ENCODE measurements around the gene ZNF397. TPM values are rescaled to one million over a fixed set of nuclear protein-coding genes. Genes with fewer than 3 reads are reported as not detected.

The ZNF397 gene
- total and polyA plus RNA-seq, 9 of the 15 experiments (the other 6 are each of a cell fraction or from before 2014, with no cell fraction given) = 6.4 to 24.2 (median 19.3) TPM

GRCh38 chr18:35231052-35231451 lies 9.8 kb upstream of the ZNF397 start (continued):
- TF ChIP-seq, protein P1, sequence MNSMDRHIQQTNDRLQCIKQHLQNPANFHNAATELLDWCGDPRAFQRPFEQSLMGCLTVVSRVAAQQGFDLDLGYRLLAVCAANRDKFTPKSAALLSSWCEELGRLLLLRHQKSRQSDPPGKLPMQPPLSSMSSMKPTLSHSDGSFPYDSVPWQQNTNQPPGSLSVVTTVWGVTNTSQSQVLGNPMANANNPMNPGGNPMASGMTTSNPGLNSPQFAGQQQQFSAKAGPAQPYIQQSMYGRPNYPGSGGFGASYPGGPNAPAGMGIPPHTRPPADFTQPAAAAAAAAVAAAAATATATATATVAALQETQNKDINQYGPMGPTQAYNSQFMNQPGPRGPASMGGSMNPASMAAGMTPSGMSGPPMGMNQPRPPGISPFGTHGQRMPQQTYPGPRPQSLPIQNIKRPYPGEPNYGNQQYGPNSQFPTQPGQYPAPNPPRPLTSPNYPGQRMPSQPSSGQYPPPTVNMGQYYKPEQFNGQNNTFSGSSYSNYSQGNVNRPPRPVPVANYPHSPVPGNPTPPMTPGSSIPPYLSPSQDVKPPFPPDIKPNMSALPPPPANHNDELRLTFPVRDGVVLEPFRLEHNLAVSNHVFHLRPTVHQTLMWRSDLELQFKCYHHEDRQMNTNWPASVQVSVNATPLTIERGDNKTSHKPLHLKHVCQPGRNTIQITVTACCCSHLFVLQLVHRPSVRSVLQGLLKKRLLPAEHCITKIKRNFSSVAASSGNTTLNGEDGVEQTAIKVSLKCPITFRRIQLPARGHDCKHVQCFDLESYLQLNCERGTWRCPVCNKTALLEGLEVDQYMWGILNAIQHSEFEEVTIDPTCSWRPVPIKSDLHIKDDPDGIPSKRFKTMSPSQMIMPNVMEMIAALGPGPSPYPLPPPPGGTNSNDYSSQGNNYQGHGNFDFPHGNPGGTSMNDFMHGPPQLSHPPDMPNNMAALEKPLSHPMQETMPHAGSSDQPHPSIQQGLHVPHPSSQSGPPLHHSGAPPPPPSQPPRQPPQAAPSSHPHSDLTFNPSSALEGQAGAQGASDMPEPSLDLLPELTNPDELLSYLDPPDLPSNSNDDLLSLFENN (IDR thresholded peaks at IDR 0.05; ENCODE audit: low read depth in 2 of 2, low read length in 2 of 2) = no peak
- TF ChIP-seq, protein P2, sequence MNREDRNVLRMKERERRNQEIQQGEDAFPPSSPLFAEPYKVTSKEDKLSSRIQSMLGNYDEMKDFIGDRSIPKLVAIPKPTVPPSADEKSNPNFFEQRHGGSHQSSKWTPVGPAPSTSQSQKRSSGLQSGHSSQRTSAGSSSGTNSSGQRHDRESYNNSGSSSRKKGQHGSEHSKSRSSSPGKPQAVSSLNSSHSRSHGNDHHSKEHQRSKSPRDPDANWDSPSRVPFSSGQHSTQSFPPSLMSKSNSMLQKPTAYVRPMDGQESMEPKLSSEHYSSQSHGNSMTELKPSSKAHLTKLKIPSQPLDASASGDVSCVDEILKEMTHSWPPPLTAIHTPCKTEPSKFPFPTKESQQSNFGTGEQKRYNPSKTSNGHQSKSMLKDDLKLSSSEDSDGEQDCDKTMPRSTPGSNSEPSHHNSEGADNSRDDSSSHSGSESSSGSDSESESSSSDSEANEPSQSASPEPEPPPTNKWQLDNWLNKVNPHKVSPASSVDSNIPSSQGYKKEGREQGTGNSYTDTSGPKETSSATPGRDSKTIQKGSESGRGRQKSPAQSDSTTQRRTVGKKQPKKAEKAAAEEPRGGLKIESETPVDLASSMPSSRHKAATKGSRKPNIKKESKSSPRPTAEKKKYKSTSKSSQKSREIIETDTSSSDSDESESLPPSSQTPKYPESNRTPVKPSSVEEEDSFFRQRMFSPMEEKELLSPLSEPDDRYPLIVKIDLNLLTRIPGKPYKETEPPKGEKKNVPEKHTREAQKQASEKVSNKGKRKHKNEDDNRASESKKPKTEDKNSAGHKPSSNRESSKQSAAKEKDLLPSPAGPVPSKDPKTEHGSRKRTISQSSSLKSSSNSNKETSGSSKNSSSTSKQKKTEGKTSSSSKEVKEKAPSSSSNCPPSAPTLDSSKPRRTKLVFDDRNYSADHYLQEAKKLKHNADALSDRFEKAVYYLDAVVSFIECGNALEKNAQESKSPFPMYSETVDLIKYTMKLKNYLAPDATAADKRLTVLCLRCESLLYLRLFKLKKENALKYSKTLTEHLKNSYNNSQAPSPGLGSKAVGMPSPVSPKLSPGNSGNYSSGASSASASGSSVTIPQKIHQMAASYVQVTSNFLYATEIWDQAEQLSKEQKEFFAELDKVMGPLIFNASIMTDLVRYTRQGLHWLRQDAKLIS (CRISPR knock-in tag; IDR thresholded peaks at IDR 0.05) = no peak
- TF ChIP-seq MBD2 (IDR thresholded peaks at IDR 0.05; ENCODE audit: borderline replicate concordance, low read depth) = no peak
- no peak for TF ChIP-seq TCFL5 (CRISPR knock-in tag; conservative IDR thresholded peaks at IDR 0.05)
- TF ChIP-seq MTA1 (IDR thresholded peaks at IDR 0.05; ENCODE audit: borderline replicate concordance) = no peak
- TF ChIP-seq, protein P3, sequence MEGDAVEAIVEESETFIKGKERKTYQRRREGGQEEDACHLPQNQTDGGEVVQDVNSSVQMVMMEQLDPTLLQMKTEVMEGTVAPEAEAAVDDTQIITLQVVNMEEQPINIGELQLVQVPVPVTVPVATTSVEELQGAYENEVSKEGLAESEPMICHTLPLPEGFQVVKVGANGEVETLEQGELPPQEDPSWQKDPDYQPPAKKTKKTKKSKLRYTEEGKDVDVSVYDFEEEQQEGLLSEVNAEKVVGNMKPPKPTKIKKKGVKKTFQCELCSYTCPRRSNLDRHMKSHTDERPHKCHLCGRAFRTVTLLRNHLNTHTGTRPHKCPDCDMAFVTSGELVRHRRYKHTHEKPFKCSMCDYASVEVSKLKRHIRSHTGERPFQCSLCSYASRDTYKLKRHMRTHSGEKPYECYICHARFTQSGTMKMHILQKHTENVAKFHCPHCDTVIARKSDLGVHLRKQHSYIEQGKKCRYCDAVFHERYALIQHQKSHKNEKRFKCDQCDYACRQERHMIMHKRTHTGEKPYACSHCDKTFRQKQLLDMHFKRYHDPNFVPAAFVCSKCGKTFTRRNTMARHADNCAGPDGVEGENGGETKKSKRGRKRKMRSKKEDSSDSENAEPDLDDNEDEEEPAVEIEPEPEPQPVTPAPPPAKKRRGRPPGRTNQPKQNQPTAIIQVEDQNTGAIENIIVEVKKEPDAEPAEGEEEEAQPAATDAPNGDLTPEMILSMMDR (IDR thresholded peaks at IDR 0.05 in 2 of 3, conservative IDR thresholded peaks at IDR 0.05 in 1 of 3; ENCODE audit: insufficient read depth in 2 of 3, low read depth in 1 of 3, low read length in 3 of 3) = peak; percentile 91 to 97 (median 92)
- no peak for TF ChIP-seq MAFF (IDR thresholded peaks at IDR 0.05; ENCODE audit: low read length)
- TF ChIP-seq, protein P4, sequence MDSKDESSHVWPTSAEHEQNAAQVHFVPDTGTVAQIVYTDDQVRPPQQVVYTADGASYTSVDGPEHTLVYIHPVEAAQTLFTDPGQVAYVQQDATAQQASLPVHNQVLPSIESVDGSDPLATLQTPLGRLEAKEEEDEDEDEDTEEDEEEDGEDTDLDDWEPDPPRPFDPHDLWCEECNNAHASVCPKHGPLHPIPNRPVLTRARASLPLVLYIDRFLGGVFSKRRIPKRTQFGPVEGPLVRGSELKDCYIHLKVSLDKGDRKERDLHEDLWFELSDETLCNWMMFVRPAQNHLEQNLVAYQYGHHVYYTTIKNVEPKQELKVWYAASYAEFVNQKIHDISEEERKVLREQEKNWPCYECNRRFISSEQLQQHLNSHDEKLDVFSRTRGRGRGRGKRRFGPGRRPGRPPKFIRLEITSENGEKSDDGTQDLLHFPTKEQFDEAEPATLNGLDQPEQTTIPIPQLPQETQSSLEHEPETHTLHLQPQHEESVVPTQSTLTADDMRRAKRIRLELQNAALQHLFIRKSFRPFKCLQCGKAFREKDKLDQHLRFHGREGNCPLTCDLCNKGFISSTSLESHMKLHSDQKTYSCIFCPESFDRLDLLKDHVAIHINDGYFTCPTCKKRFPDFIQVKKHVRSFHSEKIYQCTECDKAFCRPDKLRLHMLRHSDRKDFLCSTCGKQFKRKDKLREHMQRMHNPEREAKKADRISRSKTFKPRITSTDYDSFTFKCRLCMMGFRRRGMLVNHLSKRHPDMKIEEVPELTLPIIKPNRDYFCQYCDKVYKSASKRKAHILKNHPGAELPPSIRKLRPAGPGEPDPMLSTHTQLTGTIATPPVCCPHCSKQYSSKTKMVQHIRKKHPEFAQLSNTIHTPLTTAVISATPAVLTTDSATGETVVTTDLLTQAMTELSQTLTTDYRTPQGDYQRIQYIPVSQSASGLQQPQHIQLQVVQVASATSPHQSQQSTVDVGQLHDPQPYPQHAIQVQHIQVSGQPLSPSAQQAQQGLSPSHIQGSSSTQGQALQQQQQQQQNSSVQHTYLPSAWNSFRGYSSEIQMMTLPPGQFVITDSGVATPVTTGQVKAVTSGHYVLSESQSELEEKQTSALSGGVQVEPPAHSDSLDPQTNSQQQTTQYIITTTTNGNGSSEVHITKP (IDR thresholded peaks at IDR 0.05; ENCODE audit: partially characterized antibody) = no peak
- TF ChIP-seq ZNF707 (CRISPR knock-in tag; conservative IDR thresholded peaks at IDR 0.05) = no peak
- no peak for TF ChIP-seq ZNF134 (CRISPR knock-in tag; conservative IDR thresholded peaks at IDR 0.05)
- TF ChIP-seq YBX1 (IDR thresholded peaks at IDR 0.05) = no peak
- peak; percentile 17 for TF ChIP-seq TAF9B (IDR thresholded peaks at IDR 0.05; ENCODE audit: partially characterized antibody)
- TF ChIP-seq ZNF655 (CRISPR knock-in tag; IDR thresholded peaks at IDR 0.05) = no peak

Data from K562 (cell line).